ENCODE measurements around the gene DLGAP3.
A peak's percentile ranks its signal among the peaks of the same experiment; 100 is the strongest.
"Not testable (repeated sequence)": the region's sequence is repeated elsewhere in the genome, so short reads cannot be mapped to it uniquely, and the experiment has no call there.

Gene DLGAP3, protein sequence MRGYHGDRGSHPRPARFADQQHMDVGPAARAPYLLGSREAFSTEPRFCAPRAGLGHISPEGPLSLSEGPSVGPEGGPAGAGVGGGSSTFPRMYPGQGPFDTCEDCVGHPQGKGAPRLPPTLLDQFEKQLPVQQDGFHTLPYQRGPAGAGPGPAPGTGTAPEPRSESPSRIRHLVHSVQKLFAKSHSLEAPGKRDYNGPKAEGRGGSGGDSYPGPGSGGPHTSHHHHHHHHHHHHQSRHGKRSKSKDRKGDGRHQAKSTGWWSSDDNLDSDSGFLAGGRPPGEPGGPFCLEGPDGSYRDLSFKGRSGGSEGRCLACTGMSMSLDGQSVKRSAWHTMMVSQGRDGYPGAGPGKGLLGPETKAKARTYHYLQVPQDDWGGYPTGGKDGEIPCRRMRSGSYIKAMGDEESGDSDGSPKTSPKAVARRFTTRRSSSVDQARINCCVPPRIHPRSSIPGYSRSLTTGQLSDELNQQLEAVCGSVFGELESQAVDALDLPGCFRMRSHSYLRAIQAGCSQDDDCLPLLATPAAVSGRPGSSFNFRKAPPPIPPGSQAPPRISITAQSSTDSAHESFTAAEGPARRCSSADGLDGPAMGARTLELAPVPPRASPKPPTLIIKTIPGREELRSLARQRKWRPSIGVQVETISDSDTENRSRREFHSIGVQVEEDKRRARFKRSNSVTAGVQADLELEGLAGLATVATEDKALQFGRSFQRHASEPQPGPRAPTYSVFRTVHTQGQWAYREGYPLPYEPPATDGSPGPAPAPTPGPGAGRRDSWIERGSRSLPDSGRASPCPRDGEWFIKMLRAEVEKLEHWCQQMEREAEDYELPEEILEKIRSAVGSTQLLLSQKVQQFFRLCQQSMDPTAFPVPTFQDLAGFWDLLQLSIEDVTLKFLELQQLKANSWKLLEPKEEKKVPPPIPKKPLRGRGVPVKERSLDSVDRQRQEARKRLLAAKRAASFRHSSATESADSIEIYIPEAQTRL

DNA sequence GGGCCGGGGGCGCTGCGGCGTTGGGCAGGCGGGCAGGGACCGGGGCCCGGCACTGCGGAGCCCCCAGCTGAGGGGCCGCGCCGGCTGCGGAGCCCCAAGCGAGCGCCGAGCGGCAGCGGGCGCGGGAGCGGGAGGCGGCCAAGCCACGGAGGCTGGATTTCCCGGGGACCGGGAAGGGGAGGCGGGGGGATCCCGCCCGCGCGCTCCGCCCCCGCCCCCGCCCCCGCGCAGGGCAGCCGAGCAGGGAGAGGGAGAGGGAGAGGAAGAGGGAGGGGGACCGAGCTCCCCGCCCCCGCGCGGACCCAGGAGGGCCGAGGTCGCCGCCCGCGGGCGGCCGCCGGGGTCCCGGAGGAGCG is at the start of gene DLGAP3:
Gene DLGAP3, minus strand, starts transcription at position 154 of the 356 bp plus-strand sequence. CDS start 24,267 bp downstream, outside the sequence.
- DNase-seq (ENCODE audit: low spot score): peak; percentile 87

DNA sequence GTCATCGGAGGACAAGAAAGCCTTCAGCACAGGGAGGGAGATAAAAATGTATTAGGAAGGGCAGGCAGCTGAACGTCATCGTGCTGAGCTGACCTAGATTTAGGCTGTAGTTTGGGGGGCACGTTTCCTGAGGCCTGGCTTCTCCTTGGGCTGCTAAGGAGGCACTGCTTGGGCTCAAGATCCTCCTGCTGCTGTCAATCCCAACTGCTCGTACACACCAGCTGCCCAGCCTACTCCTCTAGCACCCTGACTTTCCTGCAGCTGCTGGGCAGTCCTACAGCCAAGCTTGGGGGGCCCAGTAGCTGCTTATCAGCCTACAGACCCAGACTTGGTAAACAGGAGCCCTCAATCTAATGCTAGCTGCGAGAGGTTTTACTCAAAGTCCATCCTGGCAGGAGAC is 49.5 kb upstream of the DLGAP3 start:
- DNase-seq (ENCODE audit: low spot score): no peak

DNA sequence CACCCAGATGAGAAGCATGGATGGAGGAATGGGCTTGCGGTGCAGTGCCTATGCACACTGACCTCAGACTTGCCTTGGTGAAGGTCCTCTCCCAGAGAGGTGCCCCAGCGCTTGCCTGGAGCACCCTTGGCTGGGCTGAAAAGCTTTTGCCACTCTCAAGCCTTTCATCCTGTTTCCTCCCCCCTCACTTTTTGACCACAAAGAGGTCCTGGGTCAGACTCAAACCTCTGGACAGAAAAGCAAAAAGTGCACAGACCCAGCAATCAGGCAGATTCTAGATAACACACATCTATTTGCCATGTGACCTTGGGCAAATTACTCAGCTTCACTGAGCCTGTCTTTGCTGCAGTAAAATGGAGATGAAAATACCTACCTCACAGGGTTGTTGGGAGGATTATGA is 48.4 kb upstream of the DLGAP3 start:
- no peak for DNase-seq (ENCODE audit: low spot score)

GRCh38 chr1:34977210-34977471 is 47.7 kb upstream of the DLGAP3 start:
- no peak for DNase-seq (ENCODE audit: low spot score)

GRCh38 chr1:34976384-34977209 is 47.1 kb upstream of the DLGAP3 start:
- no peak for DNase-seq (ENCODE audit: low spot score)

GRCh38 chr1:34975771-34976170 is 46.3 kb upstream of the DLGAP3 start:
- no peak for DNase-seq (ENCODE audit: low spot score)

GRCh38 chr1:34975338-34975737 is 45.9 kb upstream of the DLGAP3 start:
- DNase-seq (ENCODE audit: low spot score): no peak

DNA sequence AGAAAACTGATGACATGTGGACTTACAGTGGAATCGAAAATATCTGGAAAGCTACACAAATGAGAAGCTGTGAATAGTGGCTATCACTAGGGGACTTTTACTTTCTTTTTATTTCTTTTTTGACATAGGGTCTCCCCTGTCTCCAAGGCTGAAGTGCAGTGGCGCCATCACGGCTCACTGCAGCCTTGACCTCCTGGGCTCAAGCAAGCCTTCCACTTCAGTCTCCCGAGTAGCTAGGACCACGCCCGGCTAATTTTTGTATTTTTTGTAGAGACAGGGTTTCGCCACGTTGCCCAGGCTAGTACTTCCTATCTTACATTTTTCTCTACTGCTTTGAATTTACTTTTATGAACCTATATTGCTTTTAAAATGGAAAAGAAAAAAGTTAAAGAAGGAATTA is 45.2 kb upstream of the DLGAP3 start:
- no peak for DNase-seq (ENCODE audit: low spot score)

GRCh38 chr1:34973326-34973725 is 43.9 kb upstream of the DLGAP3 start:
- DNase-seq (ENCODE audit: low spot score): no peak

- DNase-seq (ENCODE audit: low spot score): no peak
These were observed 41.4 kb upstream of the DLGAP3 start for GRCh38 chr1:34970829-34971228.

DNA sequence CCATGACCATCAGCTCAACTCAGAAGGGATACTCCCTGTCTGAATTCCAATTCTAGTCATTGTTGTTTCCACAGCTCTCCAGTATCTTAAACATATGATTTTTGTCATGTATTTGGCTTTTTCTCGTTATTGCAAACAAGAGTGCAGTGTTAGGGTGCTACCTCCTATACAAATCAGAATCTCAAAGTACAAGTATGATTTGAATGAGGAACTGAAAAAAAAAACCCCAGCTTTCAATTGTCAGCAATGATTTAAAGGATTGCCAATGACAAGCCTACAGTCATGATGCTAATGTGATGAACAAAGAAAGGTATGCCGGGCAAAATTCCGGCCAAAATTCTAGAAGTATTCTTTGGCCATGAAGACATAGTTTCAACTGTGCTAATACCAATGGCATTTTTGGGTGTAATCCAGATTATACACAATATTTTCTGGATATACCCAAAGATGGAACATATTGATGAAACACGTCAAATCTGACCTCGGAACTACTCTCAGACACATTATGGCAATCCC is 40.8 kb upstream of the DLGAP3 start:
- no peak for DNase-seq (ENCODE audit: low spot score)

DNA sequence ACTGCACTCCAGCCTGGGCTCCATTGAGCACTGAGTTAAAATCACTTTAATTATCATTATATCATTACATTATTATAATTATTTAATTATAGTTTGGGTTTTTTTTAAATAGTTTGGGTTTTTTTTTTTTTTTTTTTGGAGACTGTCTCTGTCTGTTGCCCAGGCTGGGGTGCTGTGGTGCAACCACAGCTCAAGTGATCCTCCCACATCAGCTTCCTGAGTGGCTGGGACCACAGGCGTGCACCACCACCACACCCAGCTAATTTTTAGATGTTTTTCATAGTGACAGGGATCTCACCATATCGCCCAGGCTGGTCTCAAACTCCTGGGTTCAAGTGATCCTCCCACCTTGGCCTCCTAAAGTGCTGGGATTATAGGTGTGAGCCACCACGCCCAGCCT is 38.8 kb upstream of the DLGAP3 start:
- DNase-seq (ENCODE audit: low spot score): not testable (repeated sequence)

- not testable (repeated sequence) for DNase-seq (ENCODE audit: low spot score)
These were observed 38.2 kb upstream of the DLGAP3 start for GRCh38 chr1:34967672-34968071.

DNA sequence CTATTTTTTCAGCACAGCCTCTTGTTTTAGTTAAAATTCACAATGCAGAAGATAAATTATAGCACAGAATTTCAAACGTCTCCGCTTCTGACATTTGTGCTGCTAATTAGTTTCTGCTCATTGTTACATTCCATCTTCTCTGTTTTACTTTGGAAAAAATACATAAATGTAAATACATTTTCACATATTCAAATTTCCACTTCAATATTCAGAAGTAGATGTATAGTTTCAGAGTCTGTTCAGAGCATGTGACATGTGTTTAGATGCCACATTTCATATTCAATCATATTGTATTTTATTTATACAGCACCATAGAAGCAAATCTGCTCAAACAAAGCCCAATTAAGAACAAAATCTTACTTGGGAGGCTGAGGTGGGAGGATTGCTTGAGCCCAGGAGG is 36.1 kb upstream of the DLGAP3 start:
- no peak for DNase-seq (ENCODE audit: low spot score)

DNA sequence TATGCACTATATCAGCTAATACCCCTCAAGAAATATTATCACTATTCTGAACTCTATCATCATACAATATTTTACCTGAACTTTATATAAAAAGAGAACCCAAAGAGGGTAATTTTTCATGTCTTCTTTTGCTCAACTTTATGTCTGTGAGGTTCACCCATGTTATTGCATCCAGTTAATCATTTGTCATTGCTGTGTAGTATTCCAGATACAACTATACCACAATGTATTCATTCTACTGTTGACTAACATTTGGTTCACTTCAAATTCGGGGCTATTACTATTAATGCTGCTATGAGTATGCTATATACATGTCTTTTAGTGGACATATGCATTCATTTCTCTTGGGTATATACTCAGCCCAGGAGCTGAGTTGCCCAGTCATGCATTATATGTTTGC is 21.0 kb upstream of the DLGAP3 start:
- no peak for DNase-seq (ENCODE audit: low spot score)

GRCh38 chr1:34948739-34949138 is 19.3 kb upstream of the DLGAP3 start:
- DNase-seq (ENCODE audit: low spot score): not testable (repeated sequence)

GRCh38 chr1:34947641-34948314 is 18.3 kb upstream of the DLGAP3 start:
- not testable (repeated sequence) for DNase-seq (ENCODE audit: low spot score)

DNA sequence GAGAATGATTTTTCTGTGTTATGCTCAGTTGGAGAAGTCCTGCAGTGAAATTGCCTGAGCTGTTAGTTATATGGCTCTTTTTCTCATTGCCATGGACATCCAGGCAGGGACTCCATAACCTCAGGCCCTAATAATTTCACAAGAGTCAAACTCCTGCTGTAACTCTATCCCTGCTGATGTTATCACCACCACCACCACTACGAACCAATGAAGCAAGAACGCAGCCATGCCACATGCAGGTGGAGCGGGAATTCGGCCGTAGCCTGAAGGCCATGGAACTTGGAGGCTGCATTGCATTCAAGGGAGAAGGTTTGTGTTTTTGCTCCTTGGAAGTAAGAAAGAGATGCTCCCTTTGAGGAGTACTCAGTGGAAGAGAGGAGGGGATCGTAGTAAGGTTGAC is 16.8 kb upstream of the DLGAP3 start:
- no peak for DNase-seq (ENCODE audit: low spot score)

GRCh38 chr1:34941798-34942197 is 12.3 kb upstream of the DLGAP3 start:
- not testable (repeated sequence) for DNase-seq (ENCODE audit: low spot score)

GRCh38 chr1:34930702-34931071 is 1.2 kb upstream of the DLGAP3 start:
- no peak for DNase-seq (ENCODE audit: low spot score)

DNA sequence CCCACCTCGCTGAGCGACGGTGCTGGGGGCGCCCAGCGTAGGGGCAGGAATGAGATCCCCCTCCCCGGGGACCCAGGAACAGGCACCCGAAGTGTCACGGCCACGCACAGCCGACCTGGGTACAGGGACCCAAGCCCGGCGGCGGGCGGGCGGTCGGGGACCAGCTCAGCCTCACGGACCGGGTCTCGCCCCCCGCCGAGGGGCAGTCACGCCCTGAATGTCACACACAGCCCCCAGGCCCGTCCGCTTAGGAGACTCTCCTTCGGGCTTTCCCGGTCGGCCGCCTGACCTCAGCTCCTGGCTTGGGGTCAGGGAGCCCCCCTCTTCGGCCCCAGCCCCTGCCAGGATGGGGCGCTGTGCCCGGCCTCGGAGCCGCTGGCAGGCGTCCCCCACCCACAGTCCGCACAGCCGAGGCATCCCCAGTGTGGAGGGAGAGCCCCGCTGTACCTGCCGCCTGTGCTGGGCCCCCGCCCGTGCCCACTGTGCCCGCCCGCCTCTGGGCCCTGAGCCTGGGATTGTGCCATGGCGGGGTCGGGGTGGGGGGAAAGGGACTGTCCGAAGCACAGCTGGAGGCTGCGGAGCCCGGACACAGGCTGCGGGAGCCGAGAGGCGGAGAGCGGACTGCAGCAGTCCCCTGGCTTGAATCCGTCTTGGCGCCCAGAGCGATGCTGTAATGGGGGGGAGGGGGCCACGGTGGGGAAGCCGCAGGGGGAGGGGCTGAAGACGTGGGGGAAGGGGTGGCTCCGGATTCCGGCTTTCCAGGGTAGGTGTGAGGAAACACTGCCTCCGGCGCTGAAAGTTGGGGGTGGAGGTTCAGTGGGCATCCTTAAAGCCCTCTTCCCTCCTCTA is 627 bp upstream of the DLGAP3 start:
- DNase-seq (ENCODE audit: low spot score): peak; percentile 62
